ENCODE results near the gene MTCP1.

DNA sequence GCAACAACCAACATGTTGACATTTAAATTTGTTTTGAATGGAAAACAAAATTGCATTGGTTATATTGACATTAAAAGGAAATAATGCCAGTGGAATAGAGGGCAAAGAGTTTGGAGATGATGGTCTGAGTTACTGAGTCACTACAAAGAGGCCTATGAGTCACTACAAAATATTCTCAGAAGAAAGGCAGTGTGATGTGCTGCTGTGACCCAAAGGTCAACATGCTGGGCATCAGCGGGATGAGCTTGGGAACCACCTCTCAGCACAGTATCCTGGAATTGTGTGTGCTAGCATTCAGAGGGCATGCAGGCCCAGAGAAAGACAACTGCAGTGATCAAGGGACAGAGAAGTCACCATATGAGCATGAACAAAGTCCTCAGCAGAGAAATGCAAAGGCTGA is 2.8 kb downstream of the MTCP1 start:
- TF ChIP-seq, protein P1, sequence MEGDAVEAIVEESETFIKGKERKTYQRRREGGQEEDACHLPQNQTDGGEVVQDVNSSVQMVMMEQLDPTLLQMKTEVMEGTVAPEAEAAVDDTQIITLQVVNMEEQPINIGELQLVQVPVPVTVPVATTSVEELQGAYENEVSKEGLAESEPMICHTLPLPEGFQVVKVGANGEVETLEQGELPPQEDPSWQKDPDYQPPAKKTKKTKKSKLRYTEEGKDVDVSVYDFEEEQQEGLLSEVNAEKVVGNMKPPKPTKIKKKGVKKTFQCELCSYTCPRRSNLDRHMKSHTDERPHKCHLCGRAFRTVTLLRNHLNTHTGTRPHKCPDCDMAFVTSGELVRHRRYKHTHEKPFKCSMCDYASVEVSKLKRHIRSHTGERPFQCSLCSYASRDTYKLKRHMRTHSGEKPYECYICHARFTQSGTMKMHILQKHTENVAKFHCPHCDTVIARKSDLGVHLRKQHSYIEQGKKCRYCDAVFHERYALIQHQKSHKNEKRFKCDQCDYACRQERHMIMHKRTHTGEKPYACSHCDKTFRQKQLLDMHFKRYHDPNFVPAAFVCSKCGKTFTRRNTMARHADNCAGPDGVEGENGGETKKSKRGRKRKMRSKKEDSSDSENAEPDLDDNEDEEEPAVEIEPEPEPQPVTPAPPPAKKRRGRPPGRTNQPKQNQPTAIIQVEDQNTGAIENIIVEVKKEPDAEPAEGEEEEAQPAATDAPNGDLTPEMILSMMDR (IDR thresholded peaks at IDR 0.05): no peak
- TF ChIP-seq POLR2AphosphoS5 (IDR thresholded peaks at IDR 0.05) (no peak), POLR2A (IDR thresholded peaks at IDR 0.05) (no peak), EP300 (IDR thresholded peaks at IDR 0.05) (no peak)

Measured in stomach (tissue), 4 donors.